Upper lobe of left lung (tissue), 4 donors: ENCODE data around the gene CNIH2.

Source experiments
- CTCF ChIP-seq, 6 experiments: fragments of 450-650 bp in 4 of 6; fragments of 200-600 bp in 2 of 6; sonication (generic) in 2 of 6; IDR thresholded peaks; one replicate each; pipeline ENCODE4 v1.5.1; 2016 to 2019; ENCODE audit warnings: antibody characterized with exemption in 6 of 6
- EP300 ChIP-seq, 4 donors: sonication (generic); formaldehyde crosslinking; IDR thresholded peaks; one replicate each; pipeline ENCODE4 v1.5.1; 2017; ENCODE audit warnings: antibody characterized with exemption in 4 of 4, control low read depth in 2 of 4
- POLR2A ChIP-seq, 4 donors: fragments of 450-650 bp; IDR thresholded peaks; one replicate each; pipeline ENCODE4 v1.5.1; 2016 to 2017; ENCODE audit warnings: antibody characterized with exemption in 4 of 4, mild to moderate bottlenecking in 2 of 4

GRCh38 chr11:66332371-66333219, 54.6 kb downstream of the CNIH2 start:
- no peak for TF ChIP-seq CTCF (IDR thresholded peaks at IDR 0.05)
- no peak for TF ChIP-seq POLR2A (IDR thresholded peaks at IDR 0.05)
- no peak for TF ChIP-seq EP300 (IDR thresholded peaks at IDR 0.05)
